ENCODE measurements around the gene FGF16. TPM values are rescaled to one million over a fixed set of nuclear protein-coding genes. Genes with fewer than 3 reads are reported as not detected.

Gene FGF16
- total RNA-seq, 1 experiment from 2014 or later: 1.6 TPM

GRCh38 chrX:77436682-77437081 is 10.5 kb upstream of the FGF16 start:
- no peak for DNase-seq
- Histone ChIP-seq H3K36me3 (replicated peaks; ENCODE audit: control insufficient read depth, insufficient read depth, low read length) (no peaks in the 10 kb centered on the region), H3K27me3 (ENCODE audit: control insufficient read depth, insufficient read depth, low read length) (no peaks in the 10 kb centered on the region), H3K4me3 (ENCODE audit: insufficient read depth, low read depth, low read length) (no peak overlapping the region)

GRCh38 chrX:77440330-77440729 is 6.9 kb upstream of the FGF16 start:
- Histone ChIP-seq H3K27me3 (ENCODE audit: control insufficient read depth, insufficient read depth, low read length) (no peaks in the 10 kb centered on the region), H3K36me3 (replicated peaks; ENCODE audit: control insufficient read depth, insufficient read depth, low read length) (no peaks in the 10 kb centered on the region), H3K4me3 (ENCODE audit: insufficient read depth, low read depth, low read length) (no peak overlapping the region)
- no peak for DNase-seq

GRCh38 chrX:77441033-77441432 is 6.2 kb upstream of the FGF16 start:
- DNase-seq: no peak
- Histone ChIP-seq H3K4me3 (ENCODE audit: insufficient read depth, low read depth, low read length) (no peak overlapping the region), H3K27me3 (ENCODE audit: control insufficient read depth, insufficient read depth, low read length) (no peaks in the 10 kb centered on the region; the same call in 1 of the 2 replicates), H3K36me3 (replicated peaks; ENCODE audit: control insufficient read depth, insufficient read depth, low read length) (no peaks in the 10 kb centered on the region)

- no peaks in the 10 kb centered on the region for H3K36me3 ChIP-seq (replicated peaks; ENCODE audit: control insufficient read depth, insufficient read depth, low read length)
- DNase-seq: no peak
- no peak overlapping the region for H3K4me3 ChIP-seq (ENCODE audit: insufficient read depth, low read depth, low read length)
- no peaks in the 10 kb centered on the region; the same call in 1 of the 2 replicates for H3K27me3 ChIP-seq (ENCODE audit: control insufficient read depth, insufficient read depth, low read length)
Observed at GRCh38 chrX:77441479-77441878, 5.7 kb upstream of the FGF16 start.

GRCh38 chrX:77442728-77443127 is 4.5 kb upstream of the FGF16 start:
- no peak for DNase-seq
- no peaks in the 10 kb centered on the region for H3K36me3 ChIP-seq (replicated peaks; ENCODE audit: control insufficient read depth, insufficient read depth, low read length)
- H3K27me3 ChIP-seq (ENCODE audit: control insufficient read depth, insufficient read depth, low read length): peaks cover 3% of the 10 kb centered on the region; the same call in 1 of the 2 replicates
- H3K4me3 ChIP-seq (ENCODE audit: insufficient read depth, low read depth, low read length): no peak overlapping the region

GRCh38 chrX:77444075-77444474 is 3.1 kb upstream of the FGF16 start:
- Histone ChIP-seq H3K27me3 (ENCODE audit: control insufficient read depth, insufficient read depth, low read length) (peaks cover 6% of the 10 kb centered on the region), H3K4me3 (ENCODE audit: insufficient read depth, low read depth, low read length) (no peak overlapping the region), H3K36me3 (replicated peaks; ENCODE audit: control insufficient read depth, insufficient read depth, low read length) (no peaks in the 10 kb centered on the region)
- DNase-seq: no peak

GRCh38 chrX:77444545-77444944 is 2.6 kb upstream of the FGF16 start:
- H3K27me3 ChIP-seq (ENCODE audit: control insufficient read depth, insufficient read depth, low read length): peaks cover 6% of the 10 kb centered on the region
- no peak for DNase-seq
- no peaks in the 10 kb centered on the region for H3K36me3 ChIP-seq (replicated peaks; ENCODE audit: control insufficient read depth, insufficient read depth, low read length)
- no peak overlapping the region for H3K4me3 ChIP-seq (ENCODE audit: insufficient read depth, low read depth, low read length)

- H3K4me3 ChIP-seq (ENCODE audit: insufficient read depth, low read depth, low read length): peak overlapping the region; percentile 62
- no peaks in the 10 kb centered on the region for H3K36me3 ChIP-seq (replicated peaks; ENCODE audit: control insufficient read depth, insufficient read depth, low read length)
- peaks cover 6% of the 10 kb centered on the region for H3K27me3 ChIP-seq (ENCODE audit: control insufficient read depth, insufficient read depth, low read length)
- peak; percentile 69 for DNase-seq
Observed at GRCh38 chrX:77446029-77446585, 1.1 kb upstream of the FGF16 start.

- H3K4me3 ChIP-seq (ENCODE audit: insufficient read depth, low read depth, low read length): peak overlapping the region; percentile 62
- H3K27me3 ChIP-seq (ENCODE audit: control insufficient read depth, insufficient read depth, low read length): peaks cover 6% of the 10 kb centered on the region
- H3K36me3 ChIP-seq (replicated peaks; ENCODE audit: control insufficient read depth, insufficient read depth, low read length): no peaks in the 10 kb centered on the region
- peak; percentile 64 for DNase-seq
Observed at GRCh38 chrX:77447653-77448569, 722 bp downstream of the FGF16 start.

- H3K36me3 ChIP-seq (replicated peaks; ENCODE audit: control insufficient read depth, insufficient read depth, low read length): no peaks in the 10 kb centered on the region; the same call in 1 of the 2 replicates
- H3K27me3 ChIP-seq (ENCODE audit: control insufficient read depth, insufficient read depth, low read length): peaks cover 6% of the 10 kb centered on the region
- H3K4me3 ChIP-seq (ENCODE audit: insufficient read depth, low read depth, low read length): no peak overlapping the region
- DNase-seq: no peak
Observed at GRCh38 chrX:77450415-77450814, 3.2 kb downstream of the FGF16 start.

GRCh38 chrX:77450996-77451395 is 3.8 kb downstream of the FGF16 start:
- no peak overlapping the region for H3K4me3 ChIP-seq (ENCODE audit: insufficient read depth, low read depth, low read length)

GRCh38 chrX:77453190-77453589 is 6.0 kb downstream of the FGF16 start:
- no peak for DNase-seq
- H3K27me3 ChIP-seq (ENCODE audit: control insufficient read depth, insufficient read depth, low read length): 0 out of 2 replicates have a peak, but pooled peaks cover under 1% of the 10 kb centered on the region
- H3K4me3 ChIP-seq (ENCODE audit: insufficient read depth, low read depth, low read length): no peak overlapping the region
- no peaks in the 10 kb centered on the region; the same call in 1 of the 2 replicates for H3K36me3 ChIP-seq (replicated peaks; ENCODE audit: control insufficient read depth, insufficient read depth, low read length)

More at GRCh38 chrX:77450996-77451395, 3.8 kb downstream of the FGF16 start:
- Histone ChIP-seq H3K36me3 (replicated peaks; ENCODE audit: control insufficient read depth, insufficient read depth, low read length) (no peaks in the 10 kb centered on the region; the same call in 1 of the 2 replicates), H3K27me3 (ENCODE audit: control insufficient read depth, insufficient read depth, low read length) (peaks cover 6% of the 10 kb centered on the region)
- no peak for DNase-seq

GRCh38 chrX:77455437-77455836 is 8.2 kb downstream of the FGF16 start:
- DNase-seq: no peak

GRCh38 chrX:77484045-77484444 is 36.9 kb downstream of the FGF16 start:
- no peak overlapping the region for H3K4me3 ChIP-seq (ENCODE audit: insufficient read depth, low read depth, low read length)
- no peaks in the 10 kb centered on the region for H3K27me3 ChIP-seq (ENCODE audit: control insufficient read depth, insufficient read depth, low read length)
- DNase-seq: no peak
- no peaks in the 10 kb centered on the region for H3K36me3 ChIP-seq (replicated peaks; ENCODE audit: control insufficient read depth, insufficient read depth, low read length)

More at GRCh38 chrX:77455437-77455836, 8.2 kb downstream of the FGF16 start:
- H3K4me3 ChIP-seq (ENCODE audit: insufficient read depth, low read depth, low read length): no peak overlapping the region
- no peaks in the 10 kb centered on the region for H3K27me3 ChIP-seq (ENCODE audit: control insufficient read depth, insufficient read depth, low read length)
- no peaks in the 10 kb centered on the region; the same call in 1 of the 2 replicates for H3K36me3 ChIP-seq (replicated peaks; ENCODE audit: control insufficient read depth, insufficient read depth, low read length)
